HEK293 (cell line): Measurements from ENCODE around the gene FXYD1.

ENCODE experiments used
- CTCF ChIA-PET: fragments of 350-600 bp; formaldehyde crosslinking; extraction: SDS; loops from one replicate; lab custom pipeline; 2021; ENCODE audit warnings: antibody characterized with exemption; lab: Yijun Ruan, JAX
- POLR2A ChIA-PET: fragments of 300-600 bp; formaldehyde crosslinking; extraction: SDS; loops from one replicate; lab custom pipeline; 2020; ENCODE audit warnings: antibody characterized with exemption, inconsistent platforms; lab: Yijun Ruan, JAX
- H3K27ac ChIP-seq: fragments of 200-500 bp; sonication (Bioruptor generic); 2 replicates; pipeline ENCODE4 v1.5.1; 2014; ENCODE audit warnings: low read depth, low read length, control low read depth, inconsistent platforms; ENCODE audit errors: extremely low read depth
- H3K36me3 ChIP-seq, 2 experiments: fragments of 200-500 bp in 1 of 2; sonication (Bioruptor generic) in 1 of 2; 1 replicate in 1 of 2; 2 replicates in 1 of 2; pipeline ENCODE4 v1.5.1; 2014 to 2017; ENCODE audit warnings: inconsistent platforms in 2 of 2, low read length in 2 of 2; ENCODE audit not compliant: control insufficient read depth in 2 of 2, insufficient read depth in 1 of 2
- H3K4me1 ChIP-seq: fragments of 200-500 bp; sonication (Bioruptor generic); 2 replicates; pipeline ENCODE4 v1.5.1; 2014; ENCODE audit warnings: mild to moderate bottlenecking, low read length, inconsistent platforms; ENCODE audit not compliant: control insufficient read depth, insufficient read depth
- H3K4me3 ChIP-seq: 2 replicates; pipeline ENCODE4 v1.5.1; 2011; ENCODE audit warnings: low read depth, mild to moderate bottlenecking, control low read depth, low read length, moderate library complexity
- H3K9me3 ChIP-seq: fragments of 200-500 bp; sonication (Bioruptor generic); 2 replicates; pipeline ENCODE4 v1.5.1; 2014; ENCODE audit warnings: low read depth, low read length, inconsistent platforms; ENCODE audit not compliant: control insufficient read depth, insufficient read depth
- BCL11B ChIP-seq: fragments of 450-650 bp; formaldehyde crosslinking; IDR thresholded peaks from 2 replicates; pipeline ENCODE4 v1.5.1; 2016; ENCODE audit warnings: low read depth, missing biosample characterization, missing genetic modification characterization
- EGR2 ChIP-seq: fragments of 450-650 bp; formaldehyde crosslinking; IDR thresholded peaks from 2 replicates; pipeline ENCODE4 v1.5.1; 2016; ENCODE audit warnings: low read depth, missing biosample characterization, missing genetic modification characterization
- FEZF1 ChIP-seq: fragments of 450-650 bp; formaldehyde crosslinking; IDR thresholded peaks from 2 replicates; pipeline ENCODE4 v1.5.1; 2016; ENCODE audit warnings: missing biosample characterization, missing genetic modification characterization
- GFI1B ChIP-seq: fragments of 450-650 bp; formaldehyde crosslinking; IDR thresholded peaks from 2 replicates; pipeline ENCODE4 v1.5.1; 2016; ENCODE audit warnings: missing biosample characterization, missing genetic modification characterization
- KLF16 ChIP-seq: fragments of 450-650 bp; formaldehyde crosslinking; IDR thresholded peaks from 2 replicates; pipeline ENCODE4 v1.5.1; 2017; ENCODE audit warnings: missing biosample characterization, missing genetic modification characterization
- KLF7 ChIP-seq: fragments of 450-650 bp; formaldehyde crosslinking; IDR thresholded peaks from 2 replicates; pipeline ENCODE4 v1.5.1; 2016; ENCODE audit warnings: missing biosample characterization, missing genetic modification characterization, borderline replicate concordance
- OSR2 ChIP-seq: fragments of 450-650 bp; formaldehyde crosslinking; IDR thresholded peaks from 2 replicates; pipeline ENCODE4 v1.5.1; 2016; ENCODE audit warnings: missing biosample characterization, missing genetic modification characterization
- SALL2 ChIP-seq: fragments of 450-650 bp; formaldehyde crosslinking; IDR thresholded peaks from 2 replicates; pipeline ENCODE4 v1.5.0; 2017; ENCODE audit warnings: missing biosample characterization, mild to moderate bottlenecking, missing genetic modification characterization, borderline replicate concordance
- SP3 ChIP-seq: fragments of 450-650 bp; formaldehyde crosslinking; IDR thresholded peaks from 2 replicates; pipeline ENCODE4 v1.5.1; 2016; ENCODE audit warnings: missing biosample characterization, missing genetic modification characterization
- ZBTB8A ChIP-seq: fragments of 450-650 bp; formaldehyde crosslinking; IDR thresholded peaks from 2 replicates; pipeline ENCODE4 v1.5.1; 2016; ENCODE audit warnings: missing biosample characterization, missing genetic modification characterization
- ZFP41 ChIP-seq: fragments of 450-650 bp; formaldehyde crosslinking; IDR thresholded peaks from 2 replicates; pipeline ENCODE4 v1.5.1; 2016; ENCODE audit warnings: missing biosample characterization, missing genetic modification characterization, borderline replicate concordance
- ZFP69B ChIP-seq: fragments of 450-650 bp; formaldehyde crosslinking; IDR thresholded peaks from 2 replicates; pipeline ENCODE4 v1.5.1; 2016; ENCODE audit warnings: missing biosample characterization, missing genetic modification characterization
- ZNF10 ChIP-seq: fragments of 450-650 bp; formaldehyde crosslinking; IDR thresholded peaks from 2 replicates; pipeline ENCODE4 v1.5.1; 2017; ENCODE audit warnings: missing biosample characterization, missing genetic modification characterization
- ZNF133 ChIP-seq: fragments of 450-650 bp; formaldehyde crosslinking; IDR thresholded peaks from 2 replicates; pipeline ENCODE4 v1.5.1; 2016; ENCODE audit warnings: missing biosample characterization, missing genetic modification characterization
- ZNF169 ChIP-seq: fragments of 450-650 bp; formaldehyde crosslinking; IDR thresholded peaks from 2 replicates; pipeline ENCODE4 v1.5.1; 2016; ENCODE audit warnings: missing biosample characterization, missing genetic modification characterization
- ZNF184 ChIP-seq: fragments of 450-650 bp; IDR thresholded peaks from 2 replicates; pipeline ENCODE4 v1.5.1; 2018; ENCODE audit warnings: missing biosample characterization, mild to moderate bottlenecking, missing genetic modification characterization
- ZNF202 ChIP-seq: fragments of 450-650 bp; formaldehyde crosslinking; IDR thresholded peaks from 2 replicates; pipeline ENCODE4 v1.5.1; 2016; ENCODE audit warnings: missing biosample characterization, missing genetic modification characterization, borderline replicate concordance
- ZNF354C ChIP-seq: fragments of 450-650 bp; formaldehyde crosslinking; IDR thresholded peaks from 2 replicates; pipeline ENCODE4 v1.5.1; 2016; ENCODE audit warnings: missing biosample characterization, missing genetic modification characterization, low read depth, borderline replicate concordance
- ZNF48 ChIP-seq: fragments of 450-650 bp; formaldehyde crosslinking; IDR thresholded peaks from 2 replicates; pipeline ENCODE4 v1.5.1; 2016; ENCODE audit warnings: missing biosample characterization, missing genetic modification characterization
- ZNF558 ChIP-seq: fragments of 450-650 bp; formaldehyde crosslinking; IDR thresholded peaks from 2 replicates; pipeline ENCODE4 v1.5.1; 2016; ENCODE audit warnings: missing biosample characterization, missing genetic modification characterization
- ZNF701 ChIP-seq: fragments of 450-650 bp; formaldehyde crosslinking; IDR thresholded peaks from 2 replicates; pipeline ENCODE4 v1.5.1; 2016; ENCODE audit warnings: missing biosample characterization, missing genetic modification characterization
- ZNF792 ChIP-seq: fragments of 450-650 bp; formaldehyde crosslinking; IDR thresholded peaks from 2 replicates; pipeline ENCODE4 v1.5.1; 2016; ENCODE audit warnings: missing biosample characterization, missing genetic modification characterization
- ZSCAN16 ChIP-seq: fragments of 450-650 bp; formaldehyde crosslinking; IDR thresholded peaks from 2 replicates; pipeline ENCODE4 v1.5.1; 2016; ENCODE audit warnings: missing biosample characterization, missing genetic modification characterization
- TF ChIP-seq, protein P1 (sequence below): fragments of 450-650 bp; formaldehyde crosslinking; IDR thresholded peaks from 2 replicates; pipeline ENCODE4 v1.5.1; 2017; ENCODE audit warnings: missing biosample characterization, missing genetic modification characterization

Gene FXYD1

DNA sequence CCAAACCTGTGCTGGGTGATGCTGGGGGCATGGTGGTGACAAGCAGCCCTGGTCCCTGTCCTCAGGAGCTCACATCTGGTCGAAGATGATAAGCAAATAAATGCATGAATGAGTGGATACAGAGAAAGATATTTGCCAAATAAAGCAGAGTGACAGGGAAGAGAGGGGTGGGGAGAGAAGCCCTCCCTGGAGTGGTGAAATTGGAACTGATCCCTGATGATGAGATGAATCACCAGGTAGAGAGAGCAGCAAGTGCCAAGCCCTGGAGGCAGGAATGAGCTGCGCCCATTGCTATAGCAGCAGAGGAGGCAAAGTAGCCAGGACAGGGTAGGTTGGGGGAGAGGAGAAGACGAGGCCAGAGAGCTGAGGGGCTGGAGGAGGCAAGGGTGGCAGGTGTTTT is 29.6 kb downstream of the FXYD1 start:
- H3K36me3 ChIP-seq = peaks cover 23 to 65% of the 10 kb centered on the region in 2 experiments
- H3K27ac ChIP-seq = no peak overlapping the region
- H3K4me1 ChIP-seq = no peaks in the 10 kb centered on the region
- H3K4me3 ChIP-seq = no peak overlapping the region
- POLR2A ChIA-PET = no interaction called here
- peaks cover 5% of the 10 kb centered on the region; the same call in 1 of the 2 replicates for H3K9me3 ChIP-seq
- TF ChIP-seq FEZF1 = no peak
- TF ChIP-seq SALL2 = no peak
- TF ChIP-seq ZSCAN16 = no peak
- no peak for TF ChIP-seq BCL11B
- TF ChIP-seq ZNF701 (tag by site-specific recombination) = no peak
- TF ChIP-seq EGR2 (tag by site-specific recombination) = no peak
- no peak for TF ChIP-seq ZNF48 (tag by site-specific recombination)
- no peak for TF ChIP-seq KLF16 (tag by site-specific recombination)
- no peak for TF ChIP-seq ZNF558 (tag by site-specific recombination)
- TF ChIP-seq ZNF10 (tag by site-specific recombination) = no peak
- TF ChIP-seq ZNF354C (tag by site-specific recombination) = no peak
- no peak for TF ChIP-seq ZNF792
- CTCF ChIA-PET = interaction anchor here (1.3 to 3.6 kb wide), 4 partner anchors 12 to 327 kb away, joined by 4 to 10 read pairs (median 6); partner anchors contain the start of gene FXYD5

DNA sequence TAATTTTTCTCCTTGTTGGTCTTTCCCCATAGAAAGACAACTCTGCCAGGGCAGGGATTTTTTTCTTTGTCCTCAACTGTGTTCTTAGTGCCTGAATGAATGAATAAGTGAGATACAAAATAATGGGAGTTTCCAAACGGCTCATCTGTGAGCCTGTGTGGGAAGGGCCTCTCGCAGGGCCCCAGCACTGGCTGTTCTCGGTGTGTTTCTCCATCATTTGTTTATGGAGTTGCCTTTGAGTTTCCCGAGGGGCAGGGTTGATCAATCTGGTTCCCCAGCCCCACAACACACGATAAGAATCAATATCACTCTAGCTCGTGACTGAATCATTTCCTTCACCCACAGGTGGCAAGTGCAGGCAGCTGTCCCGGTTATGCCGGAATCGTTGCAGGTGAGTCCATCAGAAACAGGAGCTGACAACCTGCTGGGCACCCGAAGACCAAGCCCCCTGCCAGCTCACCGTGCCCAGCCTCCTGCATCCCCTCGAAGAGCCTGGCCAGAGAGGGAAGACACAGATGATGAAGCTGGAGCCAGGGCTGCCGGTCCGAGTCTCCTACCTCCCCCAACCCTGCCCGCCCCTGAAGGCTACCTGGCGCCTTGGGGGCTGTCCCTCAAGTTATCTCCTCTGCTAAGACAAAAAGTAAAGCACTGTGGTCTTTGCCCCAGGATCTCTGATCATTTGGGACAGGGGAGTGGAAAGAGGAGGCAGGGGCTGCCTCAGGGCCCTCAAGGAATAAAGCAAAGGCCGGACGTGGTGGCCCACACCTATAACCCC is 30.8 kb downstream of the FXYD1 start:
- TF ChIP-seq ZNF169 (tag by site-specific recombination) (no peak), ZNF202 (tag by site-specific recombination) (no peak), GFI1B (no peak), KLF7 (tag by site-specific recombination) (no peak), ZNF133 (no peak), SP3 (tag by site-specific recombination) (no peak), ZFP41 (tag by site-specific recombination) (no peak), ZNF184 (no peak), OSR2 (tag by site-specific recombination) (no peak), ZFP69B (tag by site-specific recombination) (no peak), ZBTB8A (tag by site-specific recombination) (no peak)
- TF ChIP-seq, protein P1, sequence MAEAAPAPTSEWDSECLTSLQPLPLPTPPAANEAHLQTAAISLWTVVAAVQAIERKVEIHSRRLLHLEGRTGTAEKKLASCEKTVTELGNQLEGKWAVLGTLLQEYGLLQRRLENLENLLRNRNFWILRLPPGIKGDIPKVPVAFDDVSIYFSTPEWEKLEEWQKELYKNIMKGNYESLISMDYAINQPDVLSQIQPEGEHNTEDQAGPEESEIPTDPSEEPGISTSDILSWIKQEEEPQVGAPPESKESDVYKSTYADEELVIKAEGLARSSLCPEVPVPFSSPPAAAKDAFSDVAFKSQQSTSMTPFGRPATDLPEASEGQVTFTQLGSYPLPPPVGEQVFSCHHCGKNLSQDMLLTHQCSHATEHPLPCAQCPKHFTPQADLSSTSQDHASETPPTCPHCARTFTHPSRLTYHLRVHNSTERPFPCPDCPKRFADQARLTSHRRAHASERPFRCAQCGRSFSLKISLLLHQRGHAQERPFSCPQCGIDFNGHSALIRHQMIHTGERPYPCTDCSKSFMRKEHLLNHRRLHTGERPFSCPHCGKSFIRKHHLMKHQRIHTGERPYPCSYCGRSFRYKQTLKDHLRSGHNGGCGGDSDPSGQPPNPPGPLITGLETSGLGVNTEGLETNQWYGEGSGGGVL (tag by site-specific recombination) = no peak
- Histone ChIP-seq H3K27ac (no peak overlapping the region), H3K4me1 (no peaks in the 10 kb centered on the region), H3K9me3 (peaks cover 3% of the 10 kb centered on the region; the same call in 1 of the 2 replicates), H3K4me3 (no peak overlapping the region), H3K36me3 (peaks cover 15 to 54% of the 10 kb centered on the region in 2 experiments)
- CTCF ChIA-PET = interaction anchor here (0.7 to 1.4 kb wide), 4 partner anchors 11 to 102 kb away, joined by 3 to 5 read pairs (median 4); partner anchors contain the start of gene LGI4
- POLR2A ChIA-PET = interaction anchor here (1.2 kb wide), 1 partner anchor 28 kb away, joined by 5 read pairs; no protein-coding TSS in a partner anchor
